Trophoblast cell (in vitro differentiated cells and primary cell): ENCODE results near the gene SLAIN2.

Experiments used
- DNase-seq, 2 donors: peaks; one replicate each; pipeline ENCODE4 v3.0.0-alpha.2; 2016
- H2AFZ ChIP-seq: 2 replicates; pipeline ENCODE4 v1.6.1; 2013; ENCODE audit warnings: low read length, moderate library complexity, mild to moderate bottlenecking; ENCODE audit not compliant: insufficient read depth, poor library complexity
- H2AK5ac ChIP-seq: 2 replicates; pipeline ENCODE4 v1.6.1; 2013; ENCODE audit warnings: mild to moderate bottlenecking, low read length
- H2BK120ac ChIP-seq: 2 replicates; pipeline ENCODE4 v1.6.1; 2013; ENCODE audit warnings: low read length, mild to moderate bottlenecking, moderate library complexity; ENCODE audit not compliant: insufficient read depth, poor library complexity
- H2BK12ac ChIP-seq: 2 replicates; pipeline ENCODE4 v1.6.1; 2013; ENCODE audit warnings: mild to moderate bottlenecking, low read length, moderate library complexity
- H2BK5ac ChIP-seq: 2 replicates; pipeline ENCODE4 v1.6.1; 2013; ENCODE audit warnings: low read length, low read depth, moderate library complexity, mild to moderate bottlenecking; ENCODE audit not compliant: poor library complexity
- H3K14ac ChIP-seq: 2 replicates; pipeline ENCODE4 v1.6.1; 2013; ENCODE audit warnings: mild to moderate bottlenecking, low read length
- H3K18ac ChIP-seq: 2 replicates; pipeline ENCODE4 v1.6.1; 2013; ENCODE audit warnings: mild to moderate bottlenecking, low read length
- H3K23ac ChIP-seq: 2 replicates; pipeline ENCODE4 v1.6.1; 2013; ENCODE audit warnings: low read length
- H3K27ac ChIP-seq: 2 replicates; pipeline ENCODE4 v1.5.1; 2013; ENCODE audit warnings: low read depth, mild to moderate bottlenecking, inconsistent platforms, low read length, moderate library complexity
- H3K27me3 ChIP-seq: 2 replicates; pipeline ENCODE4 v1.6.1; 2013; ENCODE audit warnings: inconsistent platforms, mild to moderate bottlenecking, low read length, moderate library complexity; ENCODE audit not compliant: insufficient read depth
- H3K36me3 ChIP-seq, 2 experiments: 1 replicate in 1 of 2; 2 replicates in 1 of 2; pipeline ENCODE4 v1.6.1; 2013; ENCODE audit warnings: low read length in 2 of 2, mild to moderate bottlenecking in 2 of 2, moderate library complexity in 1 of 2; ENCODE audit not compliant: insufficient read depth in 2 of 2, control insufficient read depth in 1 of 2
- H3K4ac ChIP-seq: 2 replicates; pipeline ENCODE4 v1.6.1; 2013; ENCODE audit warnings: low read depth, mild to moderate bottlenecking, low read length, moderate library complexity
- H3K4me1 ChIP-seq, 2 experiments: 1 replicate in 1 of 2; 2 replicates in 1 of 2; pipeline ENCODE4 v1.6.1; 2013; ENCODE audit warnings: low read length in 2 of 2, mild to moderate bottlenecking in 2 of 2, moderate library complexity in 1 of 2; ENCODE audit not compliant: insufficient read depth in 2 of 2, control insufficient read depth in 1 of 2
- H3K4me2 ChIP-seq: 2 replicates; pipeline ENCODE4 v1.6.1; 2013; ENCODE audit warnings: inconsistent platforms, mild to moderate bottlenecking, low read length, moderate library complexity
- H3K4me3 ChIP-seq: 2 replicates; pipeline ENCODE4 v1.5.1; 2013; ENCODE audit warnings: mild to moderate bottlenecking, low read depth, low read length, inconsistent platforms
- H3K79me1 ChIP-seq: one replicate; pipeline ENCODE4 v1.6.1; 2013; ENCODE audit warnings: low read length
- H3K79me2 ChIP-seq: 2 replicates; pipeline ENCODE4 v1.6.1; 2013; ENCODE audit warnings: low read length, mild to moderate bottlenecking; ENCODE audit not compliant: control insufficient read depth, insufficient read depth, poor library complexity
- H3K9ac ChIP-seq: 2 replicates; pipeline ENCODE4 v1.6.1; 2013; ENCODE audit warnings: mild to moderate bottlenecking, low read length
- H3K9me3 ChIP-seq: 2 replicates; pipeline ENCODE4 v1.6.1; 2013; ENCODE audit warnings: low read depth, mild to moderate bottlenecking, control low read depth, inconsistent platforms, low read length; ENCODE audit not compliant: insufficient read depth
- H4K12ac ChIP-seq: 2 replicates; pipeline ENCODE4 v1.6.1; 2013; ENCODE audit warnings: low read depth, mild to moderate bottlenecking, low read length, moderate library complexity
- H4K8ac ChIP-seq: 2 replicates; pipeline ENCODE4 v1.6.1; 2013; ENCODE audit warnings: low read depth, mild to moderate bottlenecking, low read length, moderate library complexity
- H4K91ac ChIP-seq: one replicate; pipeline ENCODE4 v1.6.1; 2013; ENCODE audit warnings: low read depth, mild to moderate bottlenecking, low read length, moderate library complexity
- WGBS: extraction: QIAGEN DNeasy Blood & Tissue Kit; methylation state at CpG from one replicate; pipeline ENCODE4 v1.1.7; 2013; ENCODE audit warnings: missing lambda C conversion rate; ENCODE audit not compliant: insufficient read length, insufficient coverage; ENCODE audit errors: extremely low coverage; 5-methylcytosine and 5-hydroxymethylcytosine counted together

Gene SLAIN2

DNA sequence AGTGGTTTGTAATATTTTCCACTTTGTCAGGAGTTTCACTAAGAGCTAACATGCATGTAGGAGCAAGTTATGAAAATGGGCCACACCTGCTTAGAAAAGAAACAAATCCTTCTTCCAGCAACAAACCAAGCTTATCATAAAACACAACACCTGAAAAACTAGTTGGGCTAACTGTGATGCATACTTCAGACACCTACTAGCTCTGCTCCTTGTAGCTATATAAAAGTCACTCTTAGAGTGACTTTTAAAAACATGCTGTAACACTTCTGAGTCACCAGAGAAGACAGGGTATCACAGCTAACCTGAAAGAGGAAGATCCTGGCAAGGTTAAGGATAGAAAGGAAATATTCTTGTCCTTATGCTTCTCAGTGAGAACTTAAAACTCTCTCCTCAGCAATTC is 3.6 kb upstream of the SLAIN2 start:
- Histone ChIP-seq H3K27ac (no peak overlapping the region), H3K14ac (no peak overlapping the region), H3K23ac (no peak overlapping the region), H3K4ac (no peak overlapping the region), H3K18ac (no peak overlapping the region), H3K36me3 (no peaks in the 10 kb centered on the region), H2AK5ac (no peak overlapping the region), H3K79me2 (peaks cover 11% of the 10 kb centered on the region), H3K4me3 (no peak overlapping the region), H4K8ac (no peak overlapping the region), H3K9ac (no peak overlapping the region), H2BK120ac (no peak overlapping the region), H2BK12ac (no peak overlapping the region), H3K27me3 (no peaks in the 10 kb centered on the region), H2AFZ (no peak overlapping the region), H3K4me2 (no peak overlapping the region), H2BK5ac (no peak overlapping the region), H4K12ac (no peak overlapping the region), H3K9me3 (no peaks in the 10 kb centered on the region), H3K4me1 (no peaks in the 10 kb centered on the region), H4K91ac (no peak overlapping the region), H3K79me1 (peaks cover 16% of the 10 kb centered on the region)
- DNase-seq, result peak; percentile 66 to 95

DNA sequence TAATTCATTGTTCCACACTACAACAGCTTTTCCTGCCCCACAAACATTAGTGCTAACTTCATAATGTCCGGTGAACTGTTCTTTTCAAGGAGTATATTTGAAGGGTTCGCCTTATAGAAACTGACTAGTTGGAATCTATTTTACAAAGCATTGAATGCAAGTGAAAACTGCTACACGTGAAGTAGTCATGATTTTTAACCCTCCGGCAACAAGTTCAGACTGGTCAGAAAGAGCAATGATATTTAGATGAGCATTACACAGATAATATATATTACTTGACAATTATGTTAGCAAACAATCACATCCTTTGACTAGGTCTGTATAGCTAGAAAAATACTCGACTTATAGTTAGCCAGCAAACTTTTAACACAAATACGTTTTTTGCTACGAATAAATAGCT is 1.7 kb upstream of the SLAIN2 start:
- Histone ChIP-seq H3K4ac (no peak overlapping the region), H3K36me3 (no peaks in the 10 kb centered on the region), H3K23ac (no peak overlapping the region), H2AFZ (no peak overlapping the region), H3K14ac (no peak overlapping the region), H4K8ac (no peak overlapping the region), H3K4me1 (no peaks in the 10 kb centered on the region), H2BK5ac (no peak overlapping the region), H3K27ac (no peak overlapping the region), H3K27me3 (no peaks in the 10 kb centered on the region), H3K4me3 (no peak overlapping the region), H3K18ac (no peak overlapping the region), H3K4me2 (no peak overlapping the region), H2AK5ac (no peak overlapping the region), H2BK12ac (no peak overlapping the region), H3K79me1 (peaks cover 16% of the 10 kb centered on the region), H4K12ac (no peak overlapping the region), H4K91ac (no peak overlapping the region), H3K9me3 (no peaks in the 10 kb centered on the region), H3K79me2 (peaks cover 11% of the 10 kb centered on the region), H3K9ac (no peak overlapping the region), H2BK120ac (no peak overlapping the region)
- DNase-seq, result no peak
- WGBS, result no CpG with 5 or more reads among the region's 7 CpGs

DNA sequence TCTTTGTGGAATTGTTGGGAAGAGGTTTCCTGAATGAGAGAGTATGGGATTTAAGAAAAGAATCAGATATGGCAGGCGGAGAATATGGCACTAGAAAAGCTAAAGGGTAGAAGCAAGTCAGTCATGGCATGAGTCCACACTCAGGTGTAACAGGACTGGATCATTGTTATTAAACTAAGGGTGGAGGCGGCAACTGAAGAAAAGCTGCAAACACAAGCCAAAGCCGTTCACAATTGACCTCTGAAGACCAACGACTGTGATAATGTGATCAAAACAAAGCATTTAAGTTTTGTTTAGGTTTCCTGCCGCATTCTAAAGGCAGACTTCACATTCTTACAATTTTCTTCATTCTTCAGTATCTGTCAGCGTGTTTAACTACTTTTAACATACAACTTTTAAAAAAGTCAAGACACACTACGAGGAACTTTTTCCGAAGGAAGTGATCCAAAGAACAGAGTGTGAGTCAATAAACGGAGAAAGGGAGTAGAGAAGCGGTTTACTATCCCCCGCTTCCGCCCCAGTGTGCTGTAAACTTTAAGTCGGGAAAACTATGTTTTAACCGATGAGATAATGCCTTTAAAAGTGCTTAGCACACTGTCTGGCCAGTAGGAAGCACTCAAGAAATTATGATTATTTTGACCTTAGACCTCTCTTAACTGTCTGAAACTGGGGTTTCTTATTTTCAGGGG is 909 bp upstream of the SLAIN2 start:
- DNase-seq, result peak; percentile 16 to 55
- peak overlapping the region; percentile 94 for H3K4me2 ChIP-seq
- H3K18ac ChIP-seq, result no peak overlapping the region
- peaks cover 16% of the 10 kb centered on the region for H3K79me1 ChIP-seq
- H4K8ac ChIP-seq, result peak overlapping the region; percentile 61
- no peak overlapping the region for H3K4ac ChIP-seq
- no peak overlapping the region for H2BK120ac ChIP-seq
- H3K79me2 ChIP-seq, result peaks cover 11% of the 10 kb centered on the region
- H2BK12ac ChIP-seq, result no peak overlapping the region
- H3K9ac ChIP-seq, result peak overlapping the region; percentile 77
- H3K27me3 ChIP-seq, result no peaks in the 10 kb centered on the region
- peak overlapping the region; percentile 73 for H2BK5ac ChIP-seq
- no peaks in the 10 kb centered on the region for H3K4me1 ChIP-seq
- peak overlapping the region; percentile 93 for H3K27ac ChIP-seq
- no peak overlapping the region for H2AK5ac ChIP-seq
- peak overlapping the region; percentile 47 for H4K12ac ChIP-seq
- H3K14ac ChIP-seq, result no peak overlapping the region
- no peaks in the 10 kb centered on the region for H3K36me3 ChIP-seq
- WGBS, result no CpG with 5 or more reads among the region's 14 CpGs
- peak overlapping the region; percentile 46 for H4K91ac ChIP-seq
- H3K4me3 ChIP-seq, result peak overlapping the region; percentile 60
- H2AFZ ChIP-seq, result no peak overlapping the region
- H3K9me3 ChIP-seq, result no peaks in the 10 kb centered on the region
- H3K23ac ChIP-seq, result no peak overlapping the region

DNA sequence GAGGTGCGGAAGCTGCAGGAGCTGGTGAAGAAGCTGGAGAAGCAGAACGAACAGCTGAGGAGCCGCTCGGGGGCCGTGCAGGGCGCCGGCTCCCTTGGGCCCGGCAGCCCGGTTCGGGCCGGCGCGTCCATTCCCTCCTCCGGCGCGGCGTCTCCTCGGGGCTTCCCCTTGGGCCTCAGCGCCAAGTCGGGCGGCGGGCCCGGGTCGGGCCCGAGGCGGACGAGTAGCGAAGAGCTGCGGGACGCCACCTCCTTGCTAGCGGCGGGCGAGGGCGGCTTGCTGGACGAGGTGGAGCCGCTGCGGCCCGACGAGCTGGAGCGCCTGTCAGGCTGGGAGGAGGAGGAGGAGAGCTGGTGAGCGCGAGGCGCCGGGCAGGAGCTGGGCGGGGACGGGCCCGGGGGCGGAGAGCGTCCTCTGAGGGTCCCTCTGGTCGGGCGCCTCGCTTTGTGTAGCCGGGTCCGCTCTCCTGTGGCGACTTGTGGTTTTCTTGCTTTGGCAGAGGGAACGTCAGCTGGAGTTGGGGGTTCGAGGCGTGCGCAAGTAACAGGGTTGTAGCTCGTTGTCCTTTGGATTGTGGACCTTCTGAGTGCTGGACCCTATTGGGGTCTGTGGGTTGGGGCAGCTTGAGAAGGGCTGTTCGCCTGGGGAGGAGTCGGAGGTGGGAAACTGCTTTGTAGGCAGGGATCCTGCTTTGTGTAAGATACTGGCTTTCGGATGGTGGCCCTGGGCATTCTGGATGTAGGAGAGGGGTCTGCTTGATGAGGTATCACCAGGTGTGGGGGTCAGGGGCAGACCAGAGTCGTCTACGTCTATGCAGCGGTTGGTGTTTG is 662 bp downstream of the SLAIN2 start:
- Histone ChIP-seq H4K8ac (peak overlapping the region; percentile 98), H2BK12ac (peak overlapping the region; percentile 66), H2AK5ac (peak overlapping the region; percentile 87), H3K79me2 (peaks cover 11% of the 10 kb centered on the region), H2BK120ac (peak overlapping the region; percentile 87), H3K23ac (no peak overlapping the region), H3K4ac (peak overlapping the region; percentile 93), H3K14ac (peak overlapping the region; percentile 91), H3K36me3 (no peaks in the 10 kb centered on the region), H4K12ac (peak overlapping the region; percentile 90), H3K4me1 (no peaks in the 10 kb centered on the region), H3K27me3 (no peaks in the 10 kb centered on the region), H3K27ac (peak overlapping the region; percentile 97), H3K4me3 (peak overlapping the region; percentile 88), H4K91ac (peak overlapping the region; percentile 93), H3K79me1 (peaks cover 16% of the 10 kb centered on the region), H3K4me2 (peak overlapping the region; percentile 87), H3K9ac (peak overlapping the region; percentile 88), H3K9me3 (no peaks in the 10 kb centered on the region), H3K18ac (peak overlapping the region; percentile 93), H2BK5ac (peak overlapping the region; percentile 94), H2AFZ (peak overlapping the region; percentile 95)
- WGBS, result no CpG with 5 or more reads among the region's 66 CpGs
- peak; percentile 36 to 50 for DNase-seq
